ENCODE data around the gene APBB2. TPM values are rescaled to one million over a fixed set of nuclear protein-coding genes. Genes with fewer than 3 reads are reported as not detected.

APBB2 gene
- total RNA-seq, 1 experiment from 2014 or later: 17.7 TPM

DNA sequence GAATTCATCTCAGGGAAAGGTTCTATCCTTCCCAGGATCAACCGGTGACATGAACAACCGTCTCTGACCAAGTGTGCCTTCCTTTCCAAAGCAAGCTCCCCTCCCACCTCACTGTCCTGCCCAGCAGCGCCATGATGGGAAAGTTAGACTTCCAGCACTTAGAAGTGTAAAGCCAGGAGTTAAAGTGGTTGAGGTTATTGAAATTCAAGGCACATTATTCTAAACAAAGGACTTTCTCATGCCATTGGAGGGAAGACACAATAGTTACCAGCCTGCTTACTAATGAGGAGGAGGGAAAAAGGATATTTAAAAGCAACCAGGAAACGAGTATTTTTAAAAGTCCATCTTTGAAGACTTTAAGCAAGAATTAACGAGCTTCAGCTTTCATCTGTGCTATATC is 367.8 kb downstream of the APBB2 start:
- no peak overlapping the region for H3K4me3 Mint-ChIP-seq (ENCODE audit: low read depth, unreplicated experiment)
- intact Hi-C loops (cut with micrococcal nuclease; ENCODE audit: unreplicated experiment): no loop called here
- BruUV-seq (replicated peaks): no TSS peak
- H3K9me3 Mint-ChIP-seq (ENCODE audit: low read depth, unreplicated experiment): no peaks in the 10 kb centered on the region
- no peak overlapping the region for H3K27ac Mint-ChIP-seq (ENCODE audit: unreplicated experiment)
- H3K27me3 Mint-ChIP-seq (ENCODE audit: unreplicated experiment): no peaks in the 10 kb centered on the region
- H3K4me1 Mint-ChIP-seq (ENCODE audit: low read depth, unreplicated experiment): peaks cover 8% of the 10 kb centered on the region
- CTCF ChIA-PET: interaction anchor here (0.5 to 0.7 kb wide), 2 partner anchors 19 to 24 kb away, joined by 3 read pairs; no protein-coding TSS in a partner anchor
- DNase-seq: no peak
- TF ChIP-seq, protein P1, sequence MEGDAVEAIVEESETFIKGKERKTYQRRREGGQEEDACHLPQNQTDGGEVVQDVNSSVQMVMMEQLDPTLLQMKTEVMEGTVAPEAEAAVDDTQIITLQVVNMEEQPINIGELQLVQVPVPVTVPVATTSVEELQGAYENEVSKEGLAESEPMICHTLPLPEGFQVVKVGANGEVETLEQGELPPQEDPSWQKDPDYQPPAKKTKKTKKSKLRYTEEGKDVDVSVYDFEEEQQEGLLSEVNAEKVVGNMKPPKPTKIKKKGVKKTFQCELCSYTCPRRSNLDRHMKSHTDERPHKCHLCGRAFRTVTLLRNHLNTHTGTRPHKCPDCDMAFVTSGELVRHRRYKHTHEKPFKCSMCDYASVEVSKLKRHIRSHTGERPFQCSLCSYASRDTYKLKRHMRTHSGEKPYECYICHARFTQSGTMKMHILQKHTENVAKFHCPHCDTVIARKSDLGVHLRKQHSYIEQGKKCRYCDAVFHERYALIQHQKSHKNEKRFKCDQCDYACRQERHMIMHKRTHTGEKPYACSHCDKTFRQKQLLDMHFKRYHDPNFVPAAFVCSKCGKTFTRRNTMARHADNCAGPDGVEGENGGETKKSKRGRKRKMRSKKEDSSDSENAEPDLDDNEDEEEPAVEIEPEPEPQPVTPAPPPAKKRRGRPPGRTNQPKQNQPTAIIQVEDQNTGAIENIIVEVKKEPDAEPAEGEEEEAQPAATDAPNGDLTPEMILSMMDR (IDR thresholded peaks at IDR 0.05; ENCODE audit: unreplicated experiment): no peak
- no peaks in the 10 kb centered on the region for H3K36me3 Mint-ChIP-seq (ENCODE audit: insufficient read depth, unreplicated experiment)

- H3K4me1 Mint-ChIP-seq (ENCODE audit: low read depth, unreplicated experiment): peaks cover 8% of the 10 kb centered on the region
- DNase-seq: no peak
- H3K36me3 Mint-ChIP-seq (ENCODE audit: insufficient read depth, unreplicated experiment): no peaks in the 10 kb centered on the region
- TF ChIP-seq, protein P1 (IDR thresholded peaks at IDR 0.05; ENCODE audit: unreplicated experiment): no peak
- no peak overlapping the region for H3K4me3 Mint-ChIP-seq (ENCODE audit: low read depth, unreplicated experiment)
- BruUV-seq (replicated peaks): no TSS peak
- CTCF ChIA-PET: interaction anchor here (0.6 kb wide), 1 partner anchor 268 kb away, joined by 5 read pairs; no protein-coding TSS in a partner anchor
- no peaks in the 10 kb centered on the region for H3K9me3 Mint-ChIP-seq (ENCODE audit: low read depth, unreplicated experiment)
- intact Hi-C loops (cut with micrococcal nuclease; ENCODE audit: unreplicated experiment): no loop called here
- H3K27ac Mint-ChIP-seq (ENCODE audit: unreplicated experiment): no peak overlapping the region
- H3K27me3 Mint-ChIP-seq (ENCODE audit: unreplicated experiment): no peaks in the 10 kb centered on the region
These were observed 369.0 kb downstream of the APBB2 start for GRCh38 chr4:40845154-40845835.

GRCh38 chr4:40844261-40844660 is 370.1 kb downstream of the APBB2 start:
- no peaks in the 10 kb centered on the region for H3K9me3 Mint-ChIP-seq (ENCODE audit: low read depth, unreplicated experiment)
- CTCF ChIA-PET: interaction anchor here (0.5 kb wide), 1 partner anchor 832 kb away, joined by 5 read pairs; no protein-coding TSS in a partner anchor
- no peak overlapping the region for H3K27ac Mint-ChIP-seq (ENCODE audit: unreplicated experiment)
- no peaks in the 10 kb centered on the region for H3K27me3 Mint-ChIP-seq (ENCODE audit: unreplicated experiment)
- H3K4me3 Mint-ChIP-seq (ENCODE audit: low read depth, unreplicated experiment): no peak overlapping the region
- H3K36me3 Mint-ChIP-seq (ENCODE audit: insufficient read depth, unreplicated experiment): no peaks in the 10 kb centered on the region
- TF ChIP-seq, protein P1 (IDR thresholded peaks at IDR 0.05; ENCODE audit: unreplicated experiment): no peak
- H3K4me1 Mint-ChIP-seq (ENCODE audit: low read depth, unreplicated experiment): peaks cover 8% of the 10 kb centered on the region
- intact Hi-C loops (cut with micrococcal nuclease; ENCODE audit: unreplicated experiment): loop anchor here (5.0 kb wide), 1 partner anchor 107 kb away; no protein-coding TSS in a partner anchor
- BruUV-seq (replicated peaks): no TSS peak
- DNase-seq: no peak

GRCh38 chr4:40843696-40844095 is 370.6 kb downstream of the APBB2 start:
- no peak overlapping the region for H3K27ac Mint-ChIP-seq (ENCODE audit: unreplicated experiment)
- H3K9me3 Mint-ChIP-seq (ENCODE audit: low read depth, unreplicated experiment): no peaks in the 10 kb centered on the region

More at GRCh38 chr4:40843696-40844095, 370.6 kb downstream of the APBB2 start:
- H3K4me3 Mint-ChIP-seq (ENCODE audit: low read depth, unreplicated experiment): no peak overlapping the region
- peaks cover 8% of the 10 kb centered on the region for H3K4me1 Mint-ChIP-seq (ENCODE audit: low read depth, unreplicated experiment)
- TF ChIP-seq, protein P1 (IDR thresholded peaks at IDR 0.05; ENCODE audit: unreplicated experiment): no peak
- peak; percentile 3 for DNase-seq
- no peaks in the 10 kb centered on the region for H3K27me3 Mint-ChIP-seq (ENCODE audit: unreplicated experiment)
- BruUV-seq (replicated peaks): no TSS peak
- intact Hi-C loops (cut with micrococcal nuclease; ENCODE audit: unreplicated experiment): loop anchor here (5.0 kb wide), 1 partner anchor 106 kb away; no protein-coding TSS in a partner anchor
- CTCF ChIA-PET: interaction anchor here (0.5 kb wide), 1 partner anchor 831 kb away, joined by 5 read pairs; no protein-coding TSS in a partner anchor
- H3K36me3 Mint-ChIP-seq (ENCODE audit: insufficient read depth, unreplicated experiment): no peaks in the 10 kb centered on the region
